Kidney epithelial cell (primary cell): ENCODE data around the gene ARFRP1. TPM values are rescaled to one million over a fixed set of nuclear protein-coding genes. Genes with fewer than 3 reads are reported as not detected.
A peak's percentile ranks its signal among the peaks of the same experiment; 100 is the strongest.

Experiments used
- DNase-seq: peaks from one replicate; pipeline ENCODE4 v3.0.0-alpha.2; 2010; ENCODE audit warnings: low read depth
- H3K27me3 ChIP-seq: 2 replicates; pipeline ENCODE4 v1.6.0; 2011; ENCODE audit warnings: low read length; ENCODE audit not compliant: control insufficient read depth, insufficient read depth
- H3K36me3 ChIP-seq: 2 replicates; pipeline ENCODE4 v1.5.1; 2011; ENCODE audit warnings: low read length; ENCODE audit not compliant: control insufficient read depth, insufficient read depth
- H3K4me3 ChIP-seq: 2 replicates; pipeline ENCODE4 v1.5.1; 2011; ENCODE audit warnings: low read depth, mild to moderate bottlenecking, control low read depth, low read length
- CTCF ChIP-seq: IDR thresholded peaks from 2 replicates; pipeline ENCODE4 v1.5.1; 2011; ENCODE audit warnings: mild to moderate bottlenecking, moderate library complexity, low read length, control low read depth, inconsistent platforms; ENCODE audit not compliant: insufficient read depth, poor library complexity, severe bottlenecking
- total RNA-seq: library from RNA; depleted of rRNA; stranded (reverse); fragments of >200 nt; gene quantifications from 2 replicates; pipeline ENCODE4 v1.2.3, GENCODE V29; 2015

ARFRP1 gene
- total RNA-seq, 1 donor from 2014 or later, result 56.9 TPM

- no peak for DNase-seq
- no peak overlapping the region for H3K4me3 ChIP-seq
- H3K36me3 ChIP-seq, result no peaks in the 10 kb centered on the region
- no peaks in the 10 kb centered on the region for H3K27me3 ChIP-seq
- TF ChIP-seq CTCF, result no peak
Observed at GRCh38 chr20:63718996-63719395, 11.2 kb upstream of the ARFRP1 start.

- no peak for TF ChIP-seq CTCF
- H3K27me3 ChIP-seq, result no peaks in the 10 kb centered on the region
- DNase-seq, result no peak
- no peaks in the 10 kb centered on the region for H3K36me3 ChIP-seq
- H3K4me3 ChIP-seq, result no peak overlapping the region
Observed at GRCh38 chr20:63714858-63715257, 7.1 kb upstream of the ARFRP1 start.

- DNase-seq, result no peak
- Histone ChIP-seq H3K27me3 (no peaks in the 10 kb centered on the region), H3K36me3 (no peaks in the 10 kb centered on the region), H3K4me3 (no peak overlapping the region)
- no peak for TF ChIP-seq CTCF
Observed at GRCh38 chr20:63712191-63712590, 4.4 kb upstream of the ARFRP1 start.

- DNase-seq, result no peak
- peaks cover under 1% of the 10 kb centered on the region for H3K36me3 ChIP-seq
- no peaks in the 10 kb centered on the region for H3K27me3 ChIP-seq
- TF ChIP-seq CTCF, result no peak
- no peak overlapping the region for H3K4me3 ChIP-seq
Observed at GRCh38 chr20:63711085-63711645, 3.4 kb upstream of the ARFRP1 start.

- peaks cover 1% of the 10 kb centered on the region for H3K36me3 ChIP-seq
- no peak for TF ChIP-seq CTCF
- DNase-seq, result no peak
- H3K27me3 ChIP-seq, result no peaks in the 10 kb centered on the region
- peak overlapping the region; percentile 67 for H3K4me3 ChIP-seq
Observed at GRCh38 chr20:63709149-63709527, 1.4 kb upstream of the ARFRP1 start.

GRCh38 chr20:63708301-63709148 is 749 bp upstream of the ARFRP1 start:
- Histone ChIP-seq H3K27me3 (no peaks in the 10 kb centered on the region), H3K36me3 (peaks cover 1% of the 10 kb centered on the region), H3K4me3 (peak overlapping the region; percentile 67)
- no peak for DNase-seq
- TF ChIP-seq CTCF, result no peak
